ENCODE measurements around the gene EIF3M.

The EIF3M gene

GRCh38 chr11:32583459-32584271 lies at the start of gene EIF3M:
EIF3M (plus strand) TSS chr11:32583831; CDS start chr11:32583888, 57 bp downstream.
- DNase-seq (ENCODE audit: low spot score), result peak; percentile 94

- DNase-seq (ENCODE audit: low spot score), result no peak
Observed at GRCh38 chr11:32538804-32539203, 44.8 kb upstream of the EIF3M start.

GRCh38 chr11:32549611-32550187 lies 33.9 kb upstream of the EIF3M start:
- no peak for DNase-seq (ENCODE audit: low spot score)

- DNase-seq (ENCODE audit: low spot score), result no peak
Observed at GRCh38 chr11:32550207-32550606, 33.4 kb upstream of the EIF3M start.

- DNase-seq (ENCODE audit: low spot score), result no peak
Observed at GRCh38 chr11:32555091-32555490, 28.5 kb upstream of the EIF3M start.

- DNase-seq (ENCODE audit: low spot score), result no peak
Observed at GRCh38 chr11:32555895-32556294, 27.7 kb upstream of the EIF3M start.

GRCh38 chr11:32561835-32562234 lies 21.8 kb upstream of the EIF3M start:
- no peak for DNase-seq (ENCODE audit: low spot score)

- no peak for DNase-seq (ENCODE audit: low spot score)
Observed at GRCh38 chr11:32562839-32563599, 20.6 kb upstream of the EIF3M start.

- DNase-seq (ENCODE audit: low spot score), result no peak
Observed at GRCh38 chr11:32563600-32563959, 20.1 kb upstream of the EIF3M start.

- DNase-seq (ENCODE audit: low spot score), result no peak
Observed at GRCh38 chr11:32566517-32566916, 17.1 kb upstream of the EIF3M start.

- DNase-seq (ENCODE audit: low spot score), result no peak
Observed at GRCh38 chr11:32567154-32567553, 16.5 kb upstream of the EIF3M start.

GRCh38 chr11:32569313-32569881 lies 14.2 kb upstream of the EIF3M start:
- no peak for DNase-seq (ENCODE audit: low spot score)

GRCh38 chr11:32571039-32571438 lies 12.6 kb upstream of the EIF3M start:
- DNase-seq (ENCODE audit: low spot score), result no peak

- no peak for DNase-seq (ENCODE audit: low spot score)
Observed at GRCh38 chr11:32573228-32573627, 10.4 kb upstream of the EIF3M start.

- DNase-seq (ENCODE audit: low spot score), result no peak
Observed at GRCh38 chr11:32574421-32574820, 9.2 kb upstream of the EIF3M start.

- DNase-seq (ENCODE audit: low spot score), result no peak
Observed at GRCh38 chr11:32575070-32575469, 8.6 kb upstream of the EIF3M start.

GRCh38 chr11:32576456-32576855 lies 7.2 kb upstream of the EIF3M start:
- DNase-seq (ENCODE audit: low spot score), result no peak

GRCh38 chr11:32580967-32581366 lies 2.7 kb upstream of the EIF3M start:
- no peak for DNase-seq (ENCODE audit: low spot score)

GRCh38 chr11:32581556-32581955 lies 2.1 kb upstream of the EIF3M start:
- DNase-seq (ENCODE audit: low spot score), result no peak

GRCh38 chr11:32584921-32585320 lies 1.3 kb downstream of the EIF3M start:
- DNase-seq (ENCODE audit: low spot score), result no peak

GRCh38 chr11:32586576-32587190 lies 3.1 kb downstream of the EIF3M start:
- no peak for DNase-seq (ENCODE audit: low spot score)

- no peak for DNase-seq (ENCODE audit: low spot score)
Observed at GRCh38 chr11:32594272-32594671, 10.6 kb downstream of the EIF3M start.
